Measurements from ENCODE around the gene SRD5A2. TPM values are rescaled to one million over a fixed set of nuclear protein-coding genes. Genes with fewer than 3 reads are reported as not detected.

Gene SRD5A2
- total RNA-seq, 1 experiment from 2014 or later: not detected

DNA sequence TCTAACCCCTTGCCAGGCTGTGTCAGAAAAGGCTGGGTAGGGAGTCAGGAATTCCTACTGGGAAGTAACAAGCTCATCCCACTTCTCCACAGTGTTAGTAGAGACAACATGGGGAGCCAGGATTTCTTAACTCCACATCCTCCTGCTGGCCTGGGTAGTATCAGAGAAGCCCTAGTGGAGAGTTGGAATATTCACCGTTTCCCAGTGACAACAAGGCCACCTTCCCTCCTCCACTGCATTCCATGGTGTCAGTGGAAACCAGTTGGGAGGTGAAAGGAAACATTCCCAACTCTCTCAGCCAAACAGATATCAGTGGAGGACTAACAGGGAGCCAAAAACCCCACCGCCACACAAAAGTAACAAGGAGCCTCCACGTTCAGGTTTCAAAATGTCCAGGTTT lies 41.2 kb downstream of the SRD5A2 start:
- no peaks in the 10 kb centered on the region for H3K27me3 ChIP-seq (replicated peaks; ENCODE audit: insufficient read depth, low read depth, low read length, poor library complexity)
- H3K27ac ChIP-seq (ENCODE audit: low read depth, low read length, poor library complexity, severe bottlenecking): no peak overlapping the region
- no TSS peak for BruUV-seq (replicated peaks)
- H3K4me3 ChIP-seq (ENCODE audit: low read depth, low read length, poor library complexity, severe bottlenecking): no peak overlapping the region
- DNase-seq (ENCODE audit: low spot score): no peak
- POLR2A ChIA-PET (ENCODE audit: low non-redundant PET): no interaction called here
- H3K4me1 ChIP-seq (ENCODE audit: insufficient read depth, low read length, poor library complexity, severe bottlenecking): no peaks in the 10 kb centered on the region
- no peak for TF ChIP-seq EZH2 (IDR thresholded peaks at IDR 0.05; ENCODE audit: borderline replicate concordance, low read depth, low read length, poor library complexity, severe bottlenecking)
- TF ChIP-seq, protein P1, sequence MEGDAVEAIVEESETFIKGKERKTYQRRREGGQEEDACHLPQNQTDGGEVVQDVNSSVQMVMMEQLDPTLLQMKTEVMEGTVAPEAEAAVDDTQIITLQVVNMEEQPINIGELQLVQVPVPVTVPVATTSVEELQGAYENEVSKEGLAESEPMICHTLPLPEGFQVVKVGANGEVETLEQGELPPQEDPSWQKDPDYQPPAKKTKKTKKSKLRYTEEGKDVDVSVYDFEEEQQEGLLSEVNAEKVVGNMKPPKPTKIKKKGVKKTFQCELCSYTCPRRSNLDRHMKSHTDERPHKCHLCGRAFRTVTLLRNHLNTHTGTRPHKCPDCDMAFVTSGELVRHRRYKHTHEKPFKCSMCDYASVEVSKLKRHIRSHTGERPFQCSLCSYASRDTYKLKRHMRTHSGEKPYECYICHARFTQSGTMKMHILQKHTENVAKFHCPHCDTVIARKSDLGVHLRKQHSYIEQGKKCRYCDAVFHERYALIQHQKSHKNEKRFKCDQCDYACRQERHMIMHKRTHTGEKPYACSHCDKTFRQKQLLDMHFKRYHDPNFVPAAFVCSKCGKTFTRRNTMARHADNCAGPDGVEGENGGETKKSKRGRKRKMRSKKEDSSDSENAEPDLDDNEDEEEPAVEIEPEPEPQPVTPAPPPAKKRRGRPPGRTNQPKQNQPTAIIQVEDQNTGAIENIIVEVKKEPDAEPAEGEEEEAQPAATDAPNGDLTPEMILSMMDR (conservative IDR thresholded peaks at IDR 0.05; ENCODE audit: low read depth, low read length): no peak
- H3K36me3 ChIP-seq (ENCODE audit: insufficient read depth, low read length, poor library complexity, severe bottlenecking): no peaks in the 10 kb centered on the region
- CTCF ChIA-PET: no interaction called here
- intact Hi-C loops (cut with micrococcal nuclease; ENCODE audit: unreplicated experiment): no loop called here
- H3K9me3 ChIP-seq (ENCODE audit: low read depth, low read length, poor library complexity, severe bottlenecking): peaks cover 3% of the 10 kb centered on the region

DNA sequence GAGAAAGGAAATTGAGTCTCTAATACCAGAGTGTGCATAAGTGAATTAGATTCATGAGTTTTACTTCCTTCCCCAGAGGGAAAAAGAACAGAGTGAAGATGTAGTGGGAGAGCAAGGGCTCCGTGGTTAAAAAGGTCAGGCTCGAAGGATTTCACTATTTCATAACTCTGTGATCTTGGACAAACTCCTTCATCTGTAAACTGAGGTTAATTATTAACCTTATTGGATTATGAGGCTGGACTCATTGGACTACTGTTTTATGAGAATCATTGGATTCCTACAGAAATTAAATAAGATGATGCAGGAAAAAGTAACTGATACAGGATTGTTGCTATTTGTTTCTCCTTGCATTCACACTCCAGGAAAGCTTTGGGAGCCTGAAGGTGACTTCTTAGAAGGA lies 45.0 kb downstream of the SRD5A2 start:
- no peak overlapping the region for H3K4me3 ChIP-seq (ENCODE audit: low read depth, low read length, poor library complexity, severe bottlenecking)
- no peaks in the 10 kb centered on the region for H3K9me3 ChIP-seq (ENCODE audit: low read depth, low read length, poor library complexity, severe bottlenecking)
- intact Hi-C loops (cut with micrococcal nuclease; ENCODE audit: unreplicated experiment): no loop called here
- no peak for DNase-seq (ENCODE audit: low spot score)
- no peaks in the 10 kb centered on the region for H3K4me1 ChIP-seq (ENCODE audit: insufficient read depth, low read length, poor library complexity, severe bottlenecking)
- ChIA-PET CTCF (no interaction called here), POLR2A (ENCODE audit: low non-redundant PET) (no interaction called here)
- no peak overlapping the region for H3K27ac ChIP-seq (ENCODE audit: low read depth, low read length, poor library complexity, severe bottlenecking)
- no TSS peak for BruUV-seq (replicated peaks)
- no peaks in the 10 kb centered on the region for H3K27me3 ChIP-seq (replicated peaks; ENCODE audit: insufficient read depth, low read depth, low read length, poor library complexity)
- no peaks in the 10 kb centered on the region for H3K36me3 ChIP-seq (ENCODE audit: insufficient read depth, low read length, poor library complexity, severe bottlenecking)
- TF ChIP-seq EZH2 (IDR thresholded peaks at IDR 0.05; ENCODE audit: borderline replicate concordance, low read depth, low read length, poor library complexity, severe bottlenecking): no peak
- TF ChIP-seq, protein P1 (conservative IDR thresholded peaks at IDR 0.05; ENCODE audit: low read depth, low read length): no peak

DNA sequence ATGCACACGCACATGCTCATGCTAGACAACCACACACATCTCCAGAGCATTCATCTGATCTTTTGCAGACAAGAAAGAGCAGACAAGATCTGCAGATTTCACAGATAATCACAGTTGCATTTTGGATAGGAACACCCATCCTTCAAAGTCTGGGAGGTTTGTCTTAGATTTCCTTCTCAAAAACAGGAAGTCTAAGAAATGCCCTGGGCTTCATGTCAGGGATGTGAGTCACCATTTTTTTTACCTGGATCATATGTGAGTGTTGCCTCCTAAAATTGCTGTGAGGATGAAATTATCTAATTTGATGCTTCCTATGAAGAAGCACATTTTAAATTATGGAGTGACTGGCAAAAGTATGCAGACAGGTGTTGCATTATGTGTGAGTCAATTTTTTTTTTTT lies 46.1 kb downstream of the SRD5A2 start:
- TF ChIP-seq, protein P1 (conservative IDR thresholded peaks at IDR 0.05; ENCODE audit: low read depth, low read length): no peak
- no peak for TF ChIP-seq EZH2 (IDR thresholded peaks at IDR 0.05; ENCODE audit: borderline replicate concordance, low read depth, low read length, poor library complexity, severe bottlenecking)
- BruUV-seq (replicated peaks): no TSS peak
- H3K27ac ChIP-seq (ENCODE audit: low read depth, low read length, poor library complexity, severe bottlenecking): no peak overlapping the region
- no peak overlapping the region for H3K4me3 ChIP-seq (ENCODE audit: low read depth, low read length, poor library complexity, severe bottlenecking)
- no peaks in the 10 kb centered on the region for H3K4me1 ChIP-seq (ENCODE audit: insufficient read depth, low read length, poor library complexity, severe bottlenecking)
- H3K9me3 ChIP-seq (ENCODE audit: low read depth, low read length, poor library complexity, severe bottlenecking): no peaks in the 10 kb centered on the region
- intact Hi-C loops (cut with micrococcal nuclease; ENCODE audit: unreplicated experiment): no loop called here
- no peak for DNase-seq (ENCODE audit: low spot score)
- peaks cover 4% of the 10 kb centered on the region for H3K27me3 ChIP-seq (replicated peaks; ENCODE audit: insufficient read depth, low read depth, low read length, poor library complexity)
- CTCF ChIA-PET: no interaction called here
- POLR2A ChIA-PET (ENCODE audit: low non-redundant PET): no interaction called here
- H3K36me3 ChIP-seq (ENCODE audit: insufficient read depth, low read length, poor library complexity, severe bottlenecking): no peaks in the 10 kb centered on the region
